H1 (cell line): Measurements from ENCODE around the gene MPDU1. TPM values are rescaled to one million over a fixed set of nuclear protein-coding genes. Genes with fewer than 3 reads are reported as not detected.
"Not testable (repeated sequence)": the region's sequence is repeated elsewhere in the genome, so short reads cannot be mapped to it uniquely, and the experiment has no call there.

Source experiments
- CTCF ChIA-PET: fragments of 300-600 bp; sonication (Branson Sonifier 250); formaldehyde crosslinking; loops from one replicate; lab custom pipeline; 2021; ENCODE audit not compliant: partially characterized antibody; lab: Charles Lee
- POLR2A ChIA-PET: fragments of 300-600 bp; sonication (Branson Sonifier 250); formaldehyde crosslinking; loops from one replicate; lab custom pipeline; 2021; ENCODE audit warnings: inconsistent platforms; ENCODE audit not compliant: partially characterized antibody; lab: Charles Lee
- DNase-seq, 2 experiments: peaks; one replicate each; pipeline versions ENCODE4 v3.0.0 to v3.0.0-alpha.2; 2010 to 2022; ENCODE audit warnings: low spot score in 2 of 2, low read depth in 1 of 2, mixed read lengths in 1 of 2
- FAIRE-seq: peaks from 2 replicates; lab custom pipeline; 2011; peaks lifted over from hg19 to GRCh38; lab: Jason Lieb, UNC
- H2AFZ ChIP-seq: 2 replicates; pipeline ENCODE4 v1.8.1; 2012; ENCODE audit warnings: low read length, inconsistent platforms
- H2AK5ac ChIP-seq: 2 replicates; pipeline ENCODE4 v1.6.1; 2013; ENCODE audit warnings: low read depth, low read length
- H2BK120ac ChIP-seq: replicated peaks from 2 replicates; pipeline ENCODE3; 2013; ENCODE audit warnings: low read depth, low read length, inconsistent platforms
- H2BK12ac ChIP-seq: 2 replicates; pipeline ENCODE4 v1.6.1; 2013; ENCODE audit warnings: low read depth, low read length
- H2BK15ac ChIP-seq: 2 replicates; pipeline ENCODE4 v1.6.1; 2013; ENCODE audit warnings: low read length
- H2BK20ac ChIP-seq: 2 replicates; pipeline ENCODE4 v1.6.1; 2013; ENCODE audit warnings: low read length
- H2BK5ac ChIP-seq: 2 replicates; pipeline ENCODE4 v1.6.1; 2013; ENCODE audit warnings: low read depth, low read length
- H3K14ac ChIP-seq: 2 replicates; pipeline ENCODE4 v1.6.1; 2013; ENCODE audit warnings: inconsistent platforms; ENCODE audit not compliant: insufficient read length
- H3K18ac ChIP-seq: 2 replicates; pipeline ENCODE4 v1.6.1; 2013; ENCODE audit warnings: low read length; ENCODE audit errors: extremely low read depth
- H3K23ac ChIP-seq: 2 replicates; pipeline ENCODE4 v1.6.1; 2013; ENCODE audit warnings: inconsistent platforms; ENCODE audit not compliant: insufficient read length
- H3K23me2 ChIP-seq: 2 replicates; pipeline ENCODE4 v1.6.1; 2013; ENCODE audit warnings: low read depth, low read length
- H3K27ac ChIP-seq: 2 replicates; pipeline ENCODE4 v1.6.1; 2011; ENCODE audit warnings: low read depth, low read length, inconsistent platforms
- H3K27me3 ChIP-seq, 4 experiments: replicated peaks in 1 of 4; 1 replicate in 1 of 4; 2 replicates in 3 of 4; pipeline versions ENCODE4 v1.6.1 to v1.8.1; 2011 to 2013; ENCODE audit warnings: low read length in 3 of 4, mild to moderate bottlenecking in 3 of 4, inconsistent platforms in 2 of 4, mixed read lengths in 2 of 4, moderate library complexity in 1 of 4; ENCODE audit not compliant: control insufficient read depth in 3 of 4, insufficient read depth in 3 of 4; ENCODE audit errors: extremely low read depth in 1 of 4
- H3K36me3 ChIP-seq, 4 experiments: 2 replicates each; pipeline versions ENCODE4 v1.6.1 to v1.8.1; 2011 to 2013; ENCODE audit warnings: mild to moderate bottlenecking in 4 of 4, low read length in 3 of 4, moderate library complexity in 2 of 4, control low read depth in 1 of 4, inconsistent platforms in 1 of 4; ENCODE audit not compliant: insufficient read depth in 4 of 4, control insufficient read depth in 2 of 4
- H3K4ac ChIP-seq: replicated peaks from 2 replicates; pipeline ENCODE3; 2013; ENCODE audit warnings: low read length, low read depth, mixed read lengths, inconsistent platforms; ENCODE audit not compliant: insufficient read length
- H3K4me1 ChIP-seq, 4 experiments: replicated peaks in 1 of 4; 1 replicate in 1 of 4; 2 replicates in 3 of 4; pipeline versions ENCODE4 v1.6.1 to v1.8.1; 2011 to 2013; ENCODE audit warnings: low read length in 3 of 4, inconsistent platforms in 2 of 4, mixed read lengths in 1 of 4; ENCODE audit not compliant: insufficient read depth in 4 of 4, control insufficient read depth in 3 of 4
- H3K4me2 ChIP-seq, 2 experiments: 2 replicates each; pipeline versions ENCODE4 v1.6.1 to v1.8.1; 2011 to 2013; ENCODE audit warnings: low read depth in 2 of 2, low read length in 2 of 2, control low read depth in 1 of 2, inconsistent platforms in 1 of 2, mild to moderate bottlenecking in 1 of 2; ENCODE audit not compliant: insufficient read depth in 1 of 2
- H3K4me3 ChIP-seq, 4 experiments: fragments of 200-600, 300-600 bp in 1 of 4; sonication (generic), shearing (Covaris generic), sonication (Bioruptor Twin) in 1 of 4; 2 replicates each; pipeline versions ENCODE4 v1.5.1 to v1.8.1; 2011 to 2016; ENCODE audit warnings: low read length in 4 of 4, low read depth in 3 of 4, control low read depth in 2 of 4, inconsistent platforms in 2 of 4, mild to moderate bottlenecking in 2 of 4, mixed read lengths in 1 of 4, moderate library complexity in 1 of 4; ENCODE audit not compliant: insufficient read depth in 2 of 4; ENCODE audit errors: extremely low read depth in 1 of 4
- H3K56ac ChIP-seq: replicated peaks from 2 replicates; pipeline ENCODE3; 2013; ENCODE audit warnings: low read depth, mild to moderate bottlenecking, mixed read lengths, low read length, inconsistent platforms; ENCODE audit not compliant: insufficient read length
- H3K79me1 ChIP-seq: 2 replicates; pipeline ENCODE4 v1.6.1; 2013; ENCODE audit warnings: low read depth, low read length, control low read depth
- H3K79me2 ChIP-seq, 2 experiments: 2 replicates each; pipeline versions ENCODE4 v1.6.1 to v1.8.1; 2012 to 2013; ENCODE audit warnings: low read length in 2 of 2, mild to moderate bottlenecking in 2 of 2, inconsistent platforms in 1 of 2; ENCODE audit not compliant: insufficient read depth in 2 of 2, control insufficient read depth in 1 of 2
- H3K9ac ChIP-seq, 4 experiments: replicated peaks in 1 of 4; 1 replicate in 1 of 4; 2 replicates in 3 of 4; pipeline versions ENCODE4 v1.6.1 to v1.8.1; 2011 to 2013; ENCODE audit warnings: low read depth in 3 of 4, low read length in 3 of 4, control low read depth in 2 of 4, mild to moderate bottlenecking in 2 of 4, moderate library complexity in 2 of 4, inconsistent platforms in 1 of 4; ENCODE audit errors: extremely low read depth in 1 of 4
- H3K9me3 ChIP-seq, 2 experiments: 2 replicates each; pipeline versions ENCODE4 v1.6.1 to v1.8.1; 2012 to 2013; ENCODE audit warnings: mild to moderate bottlenecking in 2 of 2, moderate library complexity in 2 of 2, control low read depth in 1 of 2, inconsistent platforms in 1 of 2, low read depth in 1 of 2, low read length in 1 of 2, mixed read lengths in 1 of 2; ENCODE audit not compliant: insufficient read depth in 2 of 2
- H4K20me1 ChIP-seq, 2 experiments: replicated peaks in 1 of 2; 2 replicates each; pipeline versions ENCODE3 to v1.8.1; 2011 to 2013; ENCODE audit warnings: inconsistent platforms in 2 of 2, low read length in 2 of 2, mild to moderate bottlenecking in 1 of 2; ENCODE audit not compliant: insufficient read depth in 2 of 2, control insufficient read depth in 1 of 2
- H4K5ac ChIP-seq: 2 replicates; pipeline ENCODE4 v1.6.1; 2013; ENCODE audit warnings: low read length, low read depth, mixed read lengths, inconsistent platforms; ENCODE audit not compliant: insufficient read length
- H4K8ac ChIP-seq: 2 replicates; pipeline ENCODE4 v1.8.0; 2013; ENCODE audit warnings: mild to moderate bottlenecking, moderate library complexity, low read length, inconsistent platforms; ENCODE audit not compliant: insufficient read depth; ENCODE audit errors: extremely low read depth
- H4K91ac ChIP-seq: replicated peaks from 2 replicates; pipeline ENCODE3; 2013; ENCODE audit warnings: low read length, mixed read lengths, inconsistent platforms; ENCODE audit not compliant: insufficient read length
- WGBS, 2 experiments: shearing (Covaris generic) in 1 of 2; methylation state at CpG; one replicate each; pipeline versions ENCODE4 v1.1.6 to v1.1.7; 2013 to 2015; ENCODE audit warnings: low lambda C conversion rate in 2 of 2, mixed read lengths in 2 of 2, inconsistent platforms in 1 of 2, low coverage in 1 of 2, missing lambda C conversion rate in 1 of 2; ENCODE audit not compliant: insufficient replicate concordance in 2 of 2, insufficient coverage in 1 of 2, insufficient read length in 1 of 2; ENCODE audit errors: extremely low coverage in 1 of 2, missing lambda C conversion rate in 1 of 2; 5-methylcytosine and 5-hydroxymethylcytosine counted together
- polyA plus RNA-seq, 7 experiments: library from polyadenylated mRNA; depleted of rRNA in 3 of 7; stranded (reverse) in 5 of 7; unstranded in 2 of 7; fragments of >200 nt in 5 of 7; fragments of 200-250 nt in 2 of 7; gene quantifications; 1 replicate in 5 of 7; 2 replicates in 1 of 7; 4 replicates in 1 of 7; pipeline versions ENCODE4 v1.2.1 to v1.2.3, GENCODE V29; 2011 to 2013; ENCODE audit warnings: missing spikeins in 2 of 7, mixed read lengths in 2 of 7
- total RNA-seq: library from RNA; stranded (reverse); fragmentation: NEBNext Ultra II Directional; extraction: Animal tissue kit (Norgen Biotek cat#: 25700); gene quantifications from 2 replicates; pipeline ENCODE4 v1.2.1, GENCODE V29; 2021

Gene MPDU1
- total and polyA plus RNA-seq, 2 of the 8 experiments (the other 6 are each of a cell fraction or from before 2014, with no cell fraction given), result 63.2 to 142 TPM

- not testable (repeated sequence) for H2AK5ac ChIP-seq, H3K56ac ChIP-seq, H4K5ac ChIP-seq, H3K79me1 ChIP-seq, H3K79me2 ChIP-seq, H3K23me2 ChIP-seq, H3K9ac ChIP-seq, H2AFZ ChIP-seq, H4K91ac ChIP-seq, H2BK12ac ChIP-seq, H3K4me3 ChIP-seq, H4K8ac ChIP-seq, H3K4me2 ChIP-seq, H2BK15ac ChIP-seq, H2BK120ac ChIP-seq, H3K18ac ChIP-seq, DNase-seq, H2BK5ac ChIP-seq, H3K27me3 ChIP-seq, H3K27ac ChIP-seq, H3K4me1 ChIP-seq, H3K9me3 ChIP-seq, H3K4ac ChIP-seq, H4K20me1 ChIP-seq, H3K14ac ChIP-seq, H2BK20ac ChIP-seq, H3K23ac ChIP-seq
- H3K36me3 ChIP-seq, result peaks cover 17 to 77% (median 55%) of the 10 kb centered on the region in 4 experiments
- peak; percentile 97 for FAIRE-seq
- CTCF ChIA-PET, result interaction anchor here (1.3 kb wide), 1 partner anchor 35 kb away, joined by 3 read pairs; no protein-coding TSS in a partner anchor
- 93% methylated on average over 5 of the region's 5 CpGs; no CpG with 5 or more reads in 1 of the 2 experiments for WGBS, 2 experiments
- POLR2A ChIA-PET, result interaction anchor here (1.0 to 1.8 kb wide), 2 partner anchors 8 to 12 kb away, joined by 3 to 9 read pairs; partner anchors contain the start of gene SOX15
These were observed 13.9 kb downstream of the MPDU1 start for GRCh38 chr17:7597561-7597960.
